Kidney tubule cell (primary cell): ENCODE measurements around the gene SPEF2.

Source experiments
- DNase-seq: peaks from one replicate; pipeline ENCODE4 v3.0.0-alpha.2; 2018; ENCODE audit warnings: low spot score

The SPEF2 gene

DNA sequence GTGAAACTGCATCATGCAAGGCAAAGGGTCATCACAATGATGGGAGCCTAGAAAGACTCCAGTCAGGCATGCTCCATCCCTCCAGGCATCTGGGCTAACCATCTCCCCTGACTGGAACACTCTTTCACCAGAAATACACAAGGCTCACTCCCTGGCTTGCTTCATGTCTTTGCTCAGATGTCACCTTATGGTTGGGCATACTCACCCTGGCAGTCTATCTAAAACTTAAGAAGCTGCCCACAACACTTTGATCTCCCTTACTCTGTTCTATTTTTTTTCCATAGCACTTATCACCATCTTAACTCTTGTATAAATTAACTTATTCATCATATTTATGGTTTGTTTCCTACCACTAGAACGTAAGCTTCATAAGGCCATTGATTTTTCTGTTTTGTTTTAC, 90.0 kb downstream of the SPEF2 start:
- no peak for DNase-seq

DNA sequence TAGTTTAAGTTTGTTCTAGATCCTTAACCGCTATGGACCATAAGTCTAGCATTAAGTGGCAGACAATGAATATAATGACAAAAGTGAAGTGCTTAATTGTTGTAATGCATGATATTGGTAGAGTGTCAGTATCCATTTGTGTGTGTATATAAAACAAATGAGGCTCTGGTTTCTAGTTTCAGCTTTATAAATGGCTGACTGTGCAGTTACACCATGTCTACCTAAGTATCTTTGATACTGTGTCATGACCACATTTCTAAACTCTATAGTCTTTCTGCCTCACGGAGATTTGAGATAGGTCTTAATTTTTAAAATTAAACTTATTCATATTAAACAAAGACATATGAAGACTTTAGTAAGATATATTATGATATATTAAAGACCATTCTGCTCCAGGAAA, 92.0 kb downstream of the SPEF2 start:
- DNase-seq: no peak

DNA sequence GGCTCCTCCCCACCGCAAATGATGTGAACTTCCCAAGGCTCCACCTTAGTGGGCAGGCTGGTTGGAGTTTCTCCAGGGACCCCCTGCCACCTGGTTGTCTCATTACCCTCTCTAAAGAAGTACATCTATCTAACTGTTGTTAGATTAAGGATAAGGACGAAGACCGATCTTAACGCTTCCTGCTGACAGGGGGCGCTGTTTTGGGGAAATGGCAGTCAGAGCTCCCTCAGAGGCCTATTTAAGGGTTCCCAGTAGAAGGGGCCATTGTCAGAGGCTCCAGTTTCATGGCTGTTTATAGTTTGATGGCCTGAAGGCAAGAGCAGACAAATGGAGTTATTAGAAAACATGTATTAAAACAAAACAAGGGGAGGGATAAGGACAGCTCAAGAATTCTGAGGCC, 100.1 kb downstream of the SPEF2 start:
- DNase-seq: no peak

DNA sequence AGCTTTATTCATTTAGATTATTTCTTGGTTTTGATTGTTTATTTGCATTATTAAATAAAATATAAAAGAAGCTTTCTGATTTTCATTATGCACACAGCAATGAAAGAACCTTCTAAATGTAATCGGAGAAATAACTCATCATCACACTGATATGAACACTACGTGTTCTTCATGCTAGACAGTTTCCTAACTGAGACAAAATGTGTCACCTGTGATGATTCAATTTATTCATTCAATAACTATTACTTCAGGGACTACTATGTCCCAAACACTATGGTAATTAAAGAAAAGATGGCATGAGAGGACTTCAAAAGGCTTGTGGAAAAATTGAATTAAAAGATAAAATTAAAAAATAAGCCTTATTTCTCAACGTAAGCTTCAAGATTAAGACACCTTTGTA, 118.1 kb downstream of the SPEF2 start:
- DNase-seq: no peak

DNA sequence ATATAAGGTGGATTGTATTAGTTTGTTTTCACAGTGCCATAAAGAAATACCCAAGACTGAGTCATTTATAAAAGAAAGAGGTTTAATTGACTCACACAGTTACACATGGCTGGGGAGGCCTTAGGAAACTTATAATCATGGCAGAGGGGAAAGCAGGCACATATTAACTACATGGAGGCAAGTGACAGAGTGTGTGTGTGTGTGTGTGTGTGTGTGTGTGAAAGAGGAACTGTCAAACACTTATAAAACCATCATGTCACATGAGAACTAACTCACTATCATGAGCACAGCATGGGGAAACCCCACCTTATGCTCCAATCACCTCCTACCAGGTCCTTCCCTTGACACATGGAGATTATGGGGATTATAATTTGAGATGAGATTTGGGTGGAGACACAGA, 118.6 kb downstream of the SPEF2 start:
- DNase-seq: peak; percentile 60

DNA sequence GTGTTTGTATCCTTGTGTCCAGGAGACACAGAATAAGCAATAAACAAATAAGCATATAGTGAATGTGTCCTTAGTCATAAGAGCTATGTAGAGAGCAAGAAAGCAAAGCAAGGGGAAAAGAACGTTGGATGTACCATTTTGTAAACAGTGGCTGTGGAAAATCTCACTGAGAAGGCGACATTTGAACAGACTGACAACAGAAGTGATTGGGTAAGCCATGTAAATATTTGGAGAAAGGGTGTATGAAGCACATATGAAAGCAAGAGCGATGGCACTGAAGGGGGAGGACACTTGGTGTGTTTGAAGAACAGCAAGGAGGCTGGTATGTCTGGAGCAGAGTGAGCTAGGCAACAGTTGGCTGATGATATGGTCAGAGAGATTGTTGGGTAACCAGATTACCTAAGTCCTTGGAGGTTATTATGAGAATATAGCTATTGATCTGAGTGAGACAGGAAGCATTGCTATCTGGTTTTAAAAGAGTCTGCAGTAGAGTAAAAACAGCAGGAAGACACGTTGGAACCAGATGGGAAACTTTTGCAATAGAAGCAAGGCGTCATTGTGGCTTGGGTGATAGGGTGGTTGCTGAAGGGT, 123.6 kb downstream of the SPEF2 start:
- no peak for DNase-seq

DNA sequence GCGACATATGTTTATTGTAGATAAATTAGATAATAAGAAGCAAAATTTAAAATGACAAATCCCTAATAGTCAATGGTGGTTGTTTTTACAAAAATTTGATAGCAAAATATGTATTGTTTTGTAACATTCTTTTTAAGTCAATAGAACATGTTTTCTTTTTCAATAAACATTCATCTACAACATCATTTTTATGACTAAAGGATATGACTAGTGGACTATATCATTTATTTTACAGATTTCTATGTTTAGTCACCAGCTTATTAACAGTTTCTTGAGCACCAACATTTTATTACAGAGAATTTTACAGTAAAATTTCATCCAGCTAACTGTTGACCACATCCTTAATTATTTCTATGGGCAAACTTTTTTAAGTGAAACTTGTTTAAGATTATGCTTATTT, 124.3 kb downstream of the SPEF2 start:
- DNase-seq: no peak

DNA sequence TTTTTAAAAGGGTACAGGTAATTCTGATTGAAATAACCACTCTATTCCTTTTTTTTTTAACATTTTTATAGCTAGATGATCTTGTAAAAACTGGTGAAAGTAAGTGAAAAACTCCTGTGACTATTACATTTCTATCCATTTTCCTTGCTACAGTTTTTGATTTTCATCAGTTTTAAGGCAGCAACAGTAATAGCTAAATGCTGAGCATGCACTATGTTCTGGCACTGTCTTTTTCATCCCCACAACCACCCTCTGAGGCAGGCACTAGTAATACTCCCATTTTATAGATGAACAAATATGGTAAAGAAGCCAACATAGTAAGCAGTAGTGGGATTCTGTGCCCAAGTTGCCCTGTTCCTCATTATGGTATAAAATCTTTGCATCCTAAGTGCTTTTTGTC, 126.0 kb downstream of the SPEF2 start:
- DNase-seq: no peak

DNA sequence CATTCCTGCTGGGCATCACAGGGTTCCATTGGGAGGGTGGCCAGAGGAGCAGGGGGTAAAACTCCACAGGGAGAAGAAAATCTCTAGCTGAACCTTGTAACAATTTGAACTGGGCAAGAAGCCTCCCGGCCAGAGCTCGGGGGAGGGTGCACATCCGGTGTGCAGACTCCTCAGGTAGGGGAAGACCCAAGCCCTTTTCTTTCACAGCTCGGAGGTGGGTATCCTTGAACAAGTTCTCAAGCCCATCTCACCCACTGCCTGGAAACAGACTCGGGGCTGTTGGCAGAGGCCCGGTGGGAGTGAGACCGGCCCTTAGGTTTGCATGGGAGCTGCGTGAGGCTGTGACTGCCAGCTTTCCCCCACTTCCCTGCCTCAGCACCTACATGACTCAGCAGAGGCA, 127.5 kb downstream of the SPEF2 start:
- DNase-seq: no peak

DNA sequence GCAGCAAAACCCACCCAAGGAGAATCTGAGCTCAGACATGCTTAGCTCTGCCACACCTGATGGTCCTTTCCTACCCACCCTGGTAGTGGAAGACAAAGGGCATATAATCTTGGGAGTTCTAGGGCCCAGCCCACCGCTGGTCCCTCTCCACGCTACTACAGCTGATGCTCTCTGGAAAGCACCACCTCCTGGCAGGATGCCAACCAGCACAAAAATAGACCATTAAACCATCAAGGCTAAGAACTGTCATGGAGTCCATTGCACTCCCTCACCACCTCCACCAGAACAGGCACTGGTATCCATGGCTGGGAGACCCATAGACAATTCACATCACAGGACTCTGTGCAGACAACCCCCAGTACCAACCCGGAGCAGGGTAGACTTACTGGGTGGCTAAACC, 128.0 kb downstream of the SPEF2 start:
- DNase-seq: no peak

DNA sequence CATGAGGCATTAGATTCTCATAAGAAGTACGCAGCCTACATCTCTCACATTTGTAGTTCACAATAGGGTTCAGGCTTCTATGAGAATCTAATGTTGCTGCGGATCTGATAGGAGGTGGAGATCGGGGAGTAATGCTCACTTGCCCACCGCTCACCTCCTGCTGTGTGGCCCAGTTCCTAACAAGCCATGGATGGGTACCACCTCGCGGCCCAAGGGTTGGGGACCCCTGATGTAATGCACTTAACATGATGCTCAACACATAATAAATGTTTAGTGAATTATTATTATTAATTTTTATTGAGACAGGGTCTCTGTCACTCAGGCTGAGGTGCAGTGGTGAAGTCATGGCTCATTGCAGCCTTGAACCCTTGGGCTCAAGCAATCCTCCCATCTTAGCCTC, 134.3 kb downstream of the SPEF2 start:
- DNase-seq: no peak

DNA sequence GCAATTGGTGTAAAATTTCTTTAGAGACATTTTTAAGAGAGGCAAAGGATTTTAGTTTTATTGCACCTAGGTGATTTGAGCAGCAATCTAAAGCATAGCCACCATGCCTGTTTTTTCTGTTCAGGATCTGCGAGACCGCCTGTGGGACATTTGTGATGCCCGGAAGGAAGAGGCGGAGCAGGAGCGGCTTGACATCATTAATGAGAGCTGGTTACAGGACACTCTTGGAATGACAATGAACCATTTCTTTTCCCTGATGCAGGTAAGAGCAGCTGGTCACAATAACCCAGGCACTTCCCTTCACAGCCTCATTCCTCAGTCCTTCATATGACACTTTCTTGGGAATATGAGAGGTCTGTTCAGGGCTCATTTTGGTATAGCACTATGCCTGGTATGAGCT, 135.8 kb downstream of the SPEF2 start:
- DNase-seq: no peak

DNA sequence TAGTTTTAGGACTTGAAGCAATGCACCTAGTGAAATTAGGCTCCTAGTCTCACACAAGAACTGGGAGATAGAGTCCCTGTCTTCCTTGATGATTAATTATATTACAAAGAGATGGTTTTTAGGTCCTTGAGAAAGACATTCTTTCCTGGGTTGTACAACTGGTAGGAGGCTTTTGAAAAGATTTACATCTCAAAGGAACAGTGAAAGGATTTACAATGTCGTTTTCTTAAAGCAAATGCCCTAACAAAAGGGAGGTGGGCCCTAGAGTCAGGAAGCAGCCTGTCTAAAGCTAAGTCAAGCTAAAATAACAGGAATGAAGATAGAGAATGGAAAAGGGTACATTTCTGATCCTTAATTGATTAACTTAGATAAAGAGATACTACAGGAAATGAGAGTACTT, 136.8 kb downstream of the SPEF2 start:
- DNase-seq: no peak

DNA sequence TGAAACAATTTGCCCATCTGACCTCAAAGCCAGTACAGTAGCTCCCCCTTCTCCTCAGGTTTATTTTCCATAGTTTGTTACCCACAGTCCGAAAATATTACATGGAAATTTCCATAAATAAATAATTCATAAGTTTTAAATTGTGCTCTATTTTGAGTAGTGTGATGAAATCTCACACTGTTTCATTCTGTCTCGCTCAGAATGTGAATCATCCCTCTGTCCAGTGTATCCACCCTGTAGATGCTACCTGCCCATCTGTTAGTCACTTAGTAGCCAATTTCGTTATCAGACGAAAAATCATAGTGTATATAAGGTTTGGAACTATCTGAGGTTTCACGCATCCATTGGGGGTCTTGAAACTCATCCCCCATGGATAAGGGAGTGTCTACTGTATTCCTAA, 138.3 kb downstream of the SPEF2 start:
- no peak for DNase-seq

DNA sequence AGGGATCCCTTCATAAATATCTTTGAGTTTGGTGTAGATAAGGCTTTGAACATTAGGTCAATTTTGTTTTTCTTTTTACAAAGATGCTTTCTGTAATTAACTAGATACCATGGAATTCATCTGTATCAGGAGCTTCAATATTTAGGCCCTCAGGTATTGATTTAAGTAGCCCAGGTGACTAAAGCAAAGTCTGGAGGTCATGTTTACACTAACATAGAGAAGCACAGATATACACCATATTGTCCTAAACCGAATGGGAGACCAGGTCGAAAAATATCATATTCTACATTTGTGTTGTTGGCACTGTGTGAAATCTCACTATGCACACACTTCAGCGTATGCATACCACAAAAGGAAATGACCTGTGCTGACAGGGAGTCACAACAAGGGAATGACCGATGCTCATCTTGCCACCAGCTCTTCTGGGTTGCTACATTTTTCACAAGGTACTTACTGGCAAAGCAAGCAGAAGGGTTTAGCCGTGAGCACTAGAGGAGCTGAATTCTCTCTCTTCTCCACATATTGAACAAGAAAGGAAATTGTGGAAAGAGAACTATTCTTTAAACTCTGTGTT, 140.6 kb downstream of the SPEF2 start:
- DNase-seq: no peak

DNA sequence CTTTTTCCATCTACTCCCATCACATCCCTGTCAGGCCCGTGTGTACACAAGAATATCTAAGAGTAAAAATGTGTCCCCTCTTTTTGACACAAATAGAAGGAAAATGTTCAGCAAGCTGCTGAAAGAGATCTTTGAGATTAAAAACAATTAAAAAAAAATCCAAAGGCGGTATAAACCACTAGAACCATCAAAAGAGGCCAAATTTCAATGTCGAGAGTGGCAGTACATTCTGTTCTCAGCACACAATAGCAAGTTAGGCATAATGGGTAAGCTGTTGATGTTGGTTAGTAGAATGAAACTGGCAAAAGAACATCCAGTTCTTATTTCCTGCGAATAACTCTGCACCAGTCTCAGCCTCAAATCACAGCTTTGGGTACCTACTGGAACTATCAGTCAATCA, 143.9 kb downstream of the SPEF2 start:
- no peak for DNase-seq

DNA sequence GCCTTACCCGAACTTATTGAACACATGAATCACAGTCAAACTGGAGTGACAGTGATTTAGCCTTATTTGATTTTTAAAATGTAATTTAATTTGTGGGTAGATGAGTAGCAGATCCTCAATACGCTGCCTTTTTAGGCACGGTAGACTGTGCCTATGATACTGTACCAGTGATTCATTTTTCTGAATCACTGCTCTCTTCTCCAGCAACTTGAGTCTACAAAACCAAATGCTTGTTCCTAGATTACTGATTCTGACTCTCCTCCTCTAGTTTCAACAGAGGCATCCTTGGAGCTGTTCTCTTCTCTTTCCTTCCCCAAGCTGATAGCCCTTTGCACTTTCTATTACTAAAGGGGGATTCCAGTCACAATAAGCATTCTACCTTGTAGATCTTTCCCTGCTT, 144.7 kb downstream of the SPEF2 start:
- no peak for DNase-seq

DNA sequence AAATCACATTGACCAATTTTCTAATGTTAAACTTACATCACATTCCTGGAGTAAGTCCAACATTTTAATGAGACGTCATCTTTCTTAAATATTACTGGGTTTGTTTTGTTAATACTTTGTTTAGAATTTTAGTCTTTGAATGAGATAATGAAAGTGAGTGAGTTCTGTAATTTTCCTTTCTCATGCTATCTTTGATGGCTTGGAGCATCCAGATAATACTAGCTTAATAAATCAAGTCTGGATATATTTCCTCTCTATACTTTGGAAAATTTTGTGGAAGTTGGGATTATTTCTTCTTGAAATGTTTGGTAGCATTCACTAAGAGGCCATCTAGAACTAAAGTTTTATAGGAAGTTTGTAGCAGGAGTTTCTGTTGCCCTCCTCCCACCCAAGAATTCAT, 148.3 kb downstream of the SPEF2 start:
- no peak for DNase-seq

DNA sequence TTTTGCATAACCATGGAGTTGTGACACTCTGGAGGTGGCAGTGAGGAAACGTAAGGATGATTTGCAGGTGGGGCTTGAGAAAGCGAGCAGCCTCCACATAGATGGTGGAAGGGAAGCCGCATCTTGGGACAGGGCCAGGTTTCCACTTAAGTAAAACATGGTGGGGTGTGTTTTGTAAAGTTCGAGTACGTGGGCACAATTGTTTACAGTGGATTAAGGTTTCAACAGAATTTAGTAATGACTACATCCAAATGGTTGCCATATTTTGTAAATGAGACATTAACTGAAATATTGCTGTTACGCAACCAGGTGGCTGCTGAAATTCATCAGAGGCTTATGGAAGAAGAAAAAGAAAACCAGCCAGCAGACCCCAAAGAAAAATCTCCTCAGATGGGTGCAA, 153.6 kb downstream of the SPEF2 start:
- DNase-seq: no peak

DNA sequence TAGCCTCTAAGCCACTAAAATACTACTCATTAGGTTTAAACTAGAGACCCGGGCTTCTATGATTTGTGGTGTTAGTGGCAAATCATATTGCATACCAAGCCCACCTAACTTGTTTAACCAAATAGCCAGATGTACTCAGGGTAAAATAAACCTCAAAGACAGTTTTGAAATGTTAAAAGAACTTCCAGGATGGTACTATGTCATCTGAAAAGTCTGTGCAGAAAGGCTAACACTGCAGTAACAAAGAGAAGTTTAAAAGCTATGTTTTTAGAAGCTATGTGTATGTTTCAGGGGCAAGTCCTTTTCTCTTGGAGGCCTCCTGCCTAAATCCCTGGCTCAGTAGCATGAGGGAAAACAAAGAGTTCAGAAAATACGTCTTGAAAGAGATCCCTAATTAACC, 154.2 kb downstream of the SPEF2 start:
- DNase-seq: no peak

DNA sequence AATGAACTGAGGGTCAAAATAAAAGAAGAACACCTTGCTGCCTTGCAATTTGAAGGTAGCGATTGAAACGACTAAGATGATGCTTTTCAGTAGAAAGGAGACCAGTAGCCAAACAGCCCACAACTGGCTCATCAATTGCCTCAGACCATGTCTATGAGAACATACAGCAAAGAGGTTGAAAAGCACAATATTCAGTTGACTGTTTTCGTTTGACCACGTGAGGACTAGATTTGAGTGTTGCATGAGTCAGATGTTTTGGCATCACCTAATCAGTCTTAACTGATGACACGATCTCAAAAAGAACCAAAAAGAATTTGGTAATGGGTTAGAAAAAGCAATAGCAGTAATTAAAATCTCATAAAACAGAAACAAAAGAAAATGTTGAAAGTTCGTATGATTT, 156.3 kb downstream of the SPEF2 start:
- no peak for DNase-seq

DNA sequence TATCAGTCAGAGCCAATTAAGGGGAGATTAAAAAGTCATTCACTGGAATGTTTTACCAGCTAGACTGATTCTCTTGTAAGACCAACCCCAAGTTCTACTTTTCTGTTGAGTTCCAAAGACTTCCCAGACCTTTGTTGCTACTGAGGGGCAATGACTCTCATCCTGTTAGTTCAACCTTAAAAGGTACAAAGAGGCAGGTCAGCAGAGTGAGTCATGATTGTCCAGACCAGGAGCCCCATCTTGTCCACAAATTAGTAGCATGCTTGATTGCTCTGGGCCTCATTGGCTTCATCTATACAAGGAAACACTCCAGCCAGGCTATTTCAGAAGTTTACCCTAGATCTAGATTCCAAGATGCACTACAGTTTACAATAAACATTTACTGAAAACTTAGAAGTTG, 159.1 kb downstream of the SPEF2 start:
- DNase-seq: peak; percentile 78

DNA sequence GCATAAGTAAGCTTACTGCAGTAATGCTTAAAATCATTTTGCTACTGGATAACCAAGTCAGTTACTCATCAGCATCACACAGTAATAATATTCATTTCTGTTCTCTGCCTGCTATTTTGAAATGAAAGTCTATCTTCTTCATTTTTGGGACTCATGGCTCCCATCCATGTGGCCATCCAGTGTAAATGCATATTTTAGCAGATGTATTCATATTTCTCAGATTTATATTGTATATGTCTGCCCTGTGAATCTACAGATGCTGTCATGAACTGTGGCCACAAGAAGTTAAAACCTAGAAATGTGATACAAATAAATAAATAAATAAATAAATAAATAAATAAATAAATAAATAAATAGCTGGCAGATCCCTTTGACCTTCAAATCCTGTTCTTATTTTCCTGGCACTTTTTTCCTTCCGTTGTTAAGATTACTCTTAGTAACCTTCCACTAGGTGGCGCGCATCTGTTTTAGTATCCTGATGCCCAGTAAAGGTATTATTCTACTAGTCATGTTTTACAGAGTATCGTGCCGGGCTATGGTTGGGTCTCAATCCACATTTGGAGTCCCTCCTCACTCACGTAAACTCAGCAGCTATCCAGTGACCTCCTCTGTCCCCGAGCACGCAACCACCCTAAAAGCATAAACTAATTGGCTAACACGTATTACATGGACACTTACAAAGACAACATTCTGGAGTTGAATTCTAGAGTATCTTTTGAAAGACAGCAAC, 159.9 kb downstream of the SPEF2 start:
- DNase-seq: peak; percentile 80

DNA sequence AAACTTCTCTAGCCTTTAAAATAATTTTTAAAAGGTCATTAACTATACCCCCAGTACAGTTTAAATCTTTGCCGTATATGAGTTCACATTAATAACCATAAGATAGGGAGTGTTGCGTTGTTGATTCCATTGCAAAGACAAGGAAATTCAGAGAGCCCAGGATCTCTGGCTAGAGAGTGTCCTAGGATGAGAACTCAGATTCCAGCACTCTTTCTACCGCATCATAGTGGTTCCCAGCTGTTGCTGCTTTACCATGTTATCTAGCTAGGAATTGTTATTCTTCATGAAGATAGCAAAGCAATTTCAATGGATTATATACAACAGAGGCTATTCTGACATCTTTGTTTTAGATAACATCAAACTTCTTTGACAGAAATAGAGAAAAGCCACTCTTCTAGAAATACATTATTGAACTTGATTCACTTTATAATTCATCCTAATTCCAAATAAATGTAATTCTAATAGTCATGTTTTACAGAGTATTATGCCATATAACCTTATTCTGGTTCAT, 160.7 kb downstream of the SPEF2 start:
- DNase-seq: no peak
